Endothelial cell of umbilical vein (primary cell): ENCODE results near the gene MS4A8. TPM values are rescaled to one million over a fixed set of nuclear protein-coding genes. Genes with fewer than 3 reads are reported as not detected.

ENCODE experiments used
- BruUV-seq: library from RNA; stranded (reverse); fragments of 400-500 nt; replicated peaks from 2 replicates; lab custom pipeline; 2021; lab: Mats Ljungman, UMichigan
- CTCF ChIA-PET: fragments of 300-600, 350-600 bp; sonication (Branson Sonifier 250); formaldehyde crosslinking; loops from one replicate; lab custom pipeline; 2021; ENCODE audit warnings: antibody characterized with exemption, inconsistent platforms; lab: Charles Lee
- POLR2A ChIA-PET: fragments of 300-600, 350-600 bp; sonication (Branson Sonifier 250); formaldehyde crosslinking; loops from one replicate; lab custom pipeline; 2021; ENCODE audit warnings: antibody characterized with exemption, inconsistent platforms; lab: Charles Lee
- DNase-seq: peaks from one replicate; pipeline ENCODE4 v3.0.0-alpha.2; 2011; ENCODE audit warnings: low read depth, low spot score
- FAIRE-seq: peaks from 2 replicates; lab custom pipeline; 2011; peaks lifted over from hg19 to GRCh38; lab: Jason Lieb, UNC
- H2AFZ ChIP-seq: 2 replicates; pipeline ENCODE4 v1.6.0; 2012; ENCODE audit warnings: low read depth, low read length, control low read depth, inconsistent platforms
- H3K27ac ChIP-seq: 2 replicates; pipeline ENCODE4 v1.5.1; 2011; ENCODE audit warnings: low read depth, mild to moderate bottlenecking, control low read depth, low read length, moderate library complexity; ENCODE audit not compliant: insufficient read depth
- H3K27me3 ChIP-seq, 2 experiments: 2 replicates each; pipeline versions ENCODE4 v1.6.0 to v1.6.1; 2011; ENCODE audit warnings: low read length in 2 of 2, mixed read lengths in 1 of 2; ENCODE audit not compliant: control insufficient read depth in 2 of 2, insufficient read depth in 2 of 2
- H3K36me3 ChIP-seq, 2 experiments: 2 replicates in 1 of 2; 3 replicates in 1 of 2; pipeline ENCODE4 v1.5.1; 2011; ENCODE audit warnings: low read length in 2 of 2, mild to moderate bottlenecking in 1 of 2, moderate library complexity in 1 of 2; ENCODE audit not compliant: control insufficient read depth in 2 of 2, insufficient read depth in 2 of 2; ENCODE audit errors: extremely low read depth in 1 of 2
- H3K4me1 ChIP-seq: 3 replicates; pipeline ENCODE4 v1.5.1; 2011; ENCODE audit warnings: mild to moderate bottlenecking, low read length; ENCODE audit not compliant: control insufficient read depth, insufficient read depth; ENCODE audit errors: extremely low read depth
- H3K4me2 ChIP-seq: 2 replicates; pipeline ENCODE4 v1.6.1; 2011; ENCODE audit warnings: low read length, control low read depth, mixed read lengths; ENCODE audit not compliant: insufficient read depth
- H3K4me3 ChIP-seq, 3 experiments: fragments of 200-600 bp in 1 of 3; sonication (generic), shearing (Covaris generic) in 1 of 3; replicated peaks in 1 of 3; 2 replicates each; pipeline ENCODE4 v1.5.1; 2011 to 2016; ENCODE audit warnings: control low read depth in 3 of 3, low read length in 3 of 3, mild to moderate bottlenecking in 2 of 3, inconsistent platforms in 1 of 3, low read depth in 1 of 3, moderate library complexity in 1 of 3; ENCODE audit not compliant: insufficient read depth in 1 of 3
- H3K79me2 ChIP-seq: 2 replicates; pipeline ENCODE4 v1.6.0; 2012; ENCODE audit warnings: low read length, inconsistent platforms; ENCODE audit not compliant: control insufficient read depth, insufficient read depth
- H3K9ac ChIP-seq: replicated peaks from 2 replicates; pipeline ENCODE3; 2011; ENCODE audit warnings: low read length, control low read depth; ENCODE audit not compliant: insufficient read depth; ENCODE audit errors: extremely low read depth
- H3K9me1 ChIP-seq: replicated peaks from 3 replicates; pipeline ENCODE4 v1.6.0; 2011; ENCODE audit warnings: mild to moderate bottlenecking, low read length; ENCODE audit not compliant: control insufficient read depth, insufficient read depth; ENCODE audit errors: extremely low read depth
- H3K9me3 ChIP-seq: replicated peaks from 2 replicates; pipeline ENCODE4 v1.5.1; 2012; ENCODE audit warnings: low read length, inconsistent platforms; ENCODE audit not compliant: control insufficient read depth, insufficient read depth
- H4K20me1 ChIP-seq: replicated peaks from 2 replicates; pipeline ENCODE3; 2011; ENCODE audit warnings: mild to moderate bottlenecking, low read length; ENCODE audit not compliant: control insufficient read depth, insufficient read depth; ENCODE audit errors: extremely low read depth
- EZH2 ChIP-seq: IDR thresholded peaks from 2 replicates; pipeline ENCODE4 v1.6.1; 2012; ENCODE audit warnings: borderline replicate concordance, low read depth, mild to moderate bottlenecking, moderate library complexity, low read length, inconsistent platforms; ENCODE audit not compliant: severe bottlenecking
- FOS ChIP-seq: IDR thresholded peaks from 2 replicates; pipeline ENCODE4 v1.6.1; 2011; ENCODE audit warnings: mild to moderate bottlenecking, low read length, moderate library complexity, borderline replicate concordance; ENCODE audit not compliant: insufficient read depth
- GATA2 ChIP-seq: IDR thresholded peaks from 2 replicates; pipeline ENCODE4 v1.7.0; 2011; ENCODE audit warnings: low read depth, mild to moderate bottlenecking, moderate library complexity, mixed read lengths, low read length; ENCODE audit not compliant: insufficient read length, insufficient read depth
- JUN ChIP-seq: IDR thresholded peaks from 2 replicates; pipeline ENCODE4 v1.6.1; 2011; ENCODE audit warnings: borderline replicate concordance, low read depth; ENCODE audit not compliant: insufficient read length, insufficient read depth
- MYC ChIP-seq: IDR thresholded peaks from one replicate; pipeline ENCODE4 v1.6.1; 2011; ENCODE audit warnings: mild to moderate bottlenecking, low read depth, low read length
- POLR2A ChIP-seq: IDR thresholded peaks from 2 replicates; pipeline ENCODE4 v1.6.1; 2012; ENCODE audit warnings: low read depth, mild to moderate bottlenecking, control low read depth, low read length
- POLR2AphosphoS5 ChIP-seq: IDR thresholded peaks from 2 replicates; pipeline ENCODE4 v1.6.1; 2012; ENCODE audit warnings: low read depth, mild to moderate bottlenecking, control low read depth, low read length, moderate library complexity; ENCODE audit not compliant: insufficient read depth
- dilution Hi-C: fragments of 300-500 bp; cut with MboI; formaldehyde crosslinking; loops from one replicate; pipeline ENCODE4 v1.15.0; 2019; ENCODE audit warnings: low sequenced_read_pairs; ENCODE audit not compliant: extremely low pct_ligation_motif_present
- intact Hi-C: fragments of 100-400 bp; cut with micrococcal nuclease; formaldehyde crosslinking; loops from one replicate; pipeline ENCODE4 v1.10.0; 2022
- polyA plus RNA-seq, 4 experiments: library from polyadenylated mRNA; depleted of rRNA in 3 of 4; stranded (reverse) in 3 of 4; unstranded in 1 of 4; fragments of >200 nt; gene quantifications; 2 replicates each; pipeline versions ENCODE4 v1.2.1 to v1.2.3, GENCODE V29; 2011 to 2012; ENCODE audit warnings: missing spikeins in 1 of 4
- total RNA-seq: library from RNA; stranded (reverse); gene quantifications from 2 replicates; pipeline ENCODE4 v1.2.3, GENCODE V29; 2021
- TF ChIP-seq, protein P1 (sequence below): IDR thresholded peaks from 2 replicates; pipeline ENCODE4 v1.6.1; 2011; ENCODE audit not compliant: insufficient read depth, insufficient read length
- TF ChIP-seq, protein P2 (sequence below), 2 donors: IDR thresholded peaks; 1 replicate in 1 of 2; 2 replicates in 1 of 2; pipeline ENCODE4 v1.5.1; 2011; ENCODE audit warnings: low read length in 2 of 2, mild to moderate bottlenecking in 2 of 2, moderate library complexity in 2 of 2, control low read depth in 1 of 2, inconsistent platforms in 1 of 2, low read depth in 1 of 2; ENCODE audit not compliant: insufficient read depth in 1 of 2; ENCODE audit errors: extremely low read depth in 1 of 2

MS4A8 gene
- total and polyA plus RNA-seq, 2 donors (not counting 3 experiments of a cell fraction or from before 2014, with no cell fraction given): not detected

DNA sequence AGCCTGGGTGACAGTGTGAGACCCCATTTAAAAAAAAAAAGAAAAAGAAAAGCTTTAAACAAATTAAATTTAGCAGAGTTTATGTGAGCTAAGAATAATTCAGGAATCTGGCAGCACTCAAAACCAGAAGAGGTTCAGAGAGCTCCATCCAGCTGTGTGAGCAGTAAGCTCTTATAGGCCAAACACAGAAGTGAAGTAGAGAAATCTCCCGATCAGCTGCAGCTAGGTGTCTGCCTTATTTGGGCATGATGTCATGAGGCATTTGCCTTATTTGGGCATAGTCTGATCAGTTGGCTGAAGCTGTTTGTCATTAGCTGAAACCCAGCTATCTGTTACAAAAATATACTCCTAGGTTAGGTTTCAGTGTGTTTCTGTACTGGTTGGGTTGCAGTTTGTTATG lies 65.5 kb downstream of the MS4A8 start:
- dilution Hi-C loops: no loop called here
- H3K4me1 ChIP-seq: no peaks in the 10 kb centered on the region
- peaks cover 12 to 21% of the 10 kb centered on the region in 2 experiments for H3K27me3 ChIP-seq
- no peaks in the 10 kb centered on the region for H3K9me3 ChIP-seq
- no peak overlapping the region for H3K27ac ChIP-seq
- TF ChIP-seq, protein P1, sequence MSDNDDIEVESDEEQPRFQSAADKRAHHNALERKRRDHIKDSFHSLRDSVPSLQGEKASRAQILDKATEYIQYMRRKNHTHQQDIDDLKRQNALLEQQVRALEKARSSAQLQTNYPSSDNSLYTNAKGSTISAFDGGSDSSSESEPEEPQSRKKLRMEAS: no peak
- TF ChIP-seq POLR2A (no peak), MYC (no peak), FOS (no peak), JUN (no peak), POLR2AphosphoS5 (no peak), GATA2 (no peak), EZH2 (no peak)
- TF ChIP-seq, protein P2, sequence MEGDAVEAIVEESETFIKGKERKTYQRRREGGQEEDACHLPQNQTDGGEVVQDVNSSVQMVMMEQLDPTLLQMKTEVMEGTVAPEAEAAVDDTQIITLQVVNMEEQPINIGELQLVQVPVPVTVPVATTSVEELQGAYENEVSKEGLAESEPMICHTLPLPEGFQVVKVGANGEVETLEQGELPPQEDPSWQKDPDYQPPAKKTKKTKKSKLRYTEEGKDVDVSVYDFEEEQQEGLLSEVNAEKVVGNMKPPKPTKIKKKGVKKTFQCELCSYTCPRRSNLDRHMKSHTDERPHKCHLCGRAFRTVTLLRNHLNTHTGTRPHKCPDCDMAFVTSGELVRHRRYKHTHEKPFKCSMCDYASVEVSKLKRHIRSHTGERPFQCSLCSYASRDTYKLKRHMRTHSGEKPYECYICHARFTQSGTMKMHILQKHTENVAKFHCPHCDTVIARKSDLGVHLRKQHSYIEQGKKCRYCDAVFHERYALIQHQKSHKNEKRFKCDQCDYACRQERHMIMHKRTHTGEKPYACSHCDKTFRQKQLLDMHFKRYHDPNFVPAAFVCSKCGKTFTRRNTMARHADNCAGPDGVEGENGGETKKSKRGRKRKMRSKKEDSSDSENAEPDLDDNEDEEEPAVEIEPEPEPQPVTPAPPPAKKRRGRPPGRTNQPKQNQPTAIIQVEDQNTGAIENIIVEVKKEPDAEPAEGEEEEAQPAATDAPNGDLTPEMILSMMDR (IDR thresholded peaks at IDR 0.05; ENCODE audit: extremely low read depth in 1 of 2, insufficient read depth in 1 of 2, low read depth in 1 of 2, low read length in 2 of 2): no peak
- BruUV-seq: no TSS peak
- ChIA-PET POLR2A (no interaction called here), CTCF (interaction anchor here (1.0 to 2.5 kb wide), 7 partner anchors 8 to 401 kb away, joined by 3 to 12 read pairs (median 6); partner anchors contain the start of gene MS4A15)
- H3K79me2 ChIP-seq: no peaks in the 10 kb centered on the region
- H2AFZ ChIP-seq: no peak overlapping the region
- no peak overlapping the region for H3K9ac ChIP-seq
- intact Hi-C loops: loop anchor here (5.0 kb wide), 1 partner anchor 498 kb away; no protein-coding TSS in a partner anchor
- no peak overlapping the region for H3K4me3 ChIP-seq
- DNase-seq (no peak), FAIRE-seq (no peak)
- H3K4me2 ChIP-seq: no peak overlapping the region
- no peaks in the 10 kb centered on the region for H3K9me1 ChIP-seq
- no peaks in the 10 kb centered on the region for H3K36me3 ChIP-seq
- H4K20me1 ChIP-seq: no peaks in the 10 kb centered on the region
